ENCODE measurements around the gene CASKIN1.

CASKIN1 gene

GRCh38 chr16:2210386-2211365, 14.3 kb upstream of the CASKIN1 start, which contains the start of gene BRICD5:
Gene BRICD5 (minus strand): TSS chr16:2210863. CDS start chr16:2210833, 30 bp downstream.
- CTCF ChIA-PET: interaction anchor here (0.8 kb wide), 1 partner anchor 206 kb away, joined by 3 read pairs; no protein-coding TSS in a partner anchor
- H3K4me3 ChIP-seq (ENCODE audit: low read depth, low read length): no peak within 1 kb of the TSS
- DNase-seq (ENCODE audit: low read depth, low spot score): no peak
- POLR2A ChIA-PET: interaction anchor here (3.8 kb wide), 1 partner anchor 56 kb away, joined by 17 read pairs; the partner anchor contains the start of gene TRAF7
- no peak for TF ChIP-seq CTCF (IDR thresholded peaks at IDR 0.05; ENCODE audit: insufficient read depth, low read length, missing control alignments)

- no peak overlapping the region for H3K4me3 ChIP-seq (ENCODE audit: low read depth, low read length)
- POLR2A ChIA-PET: interaction anchor here (0.5 to 3.8 kb wide), 2 partner anchors 55 to 335 kb away, joined by 3 to 17 read pairs; partner anchors contain the start of gene TRAF7
- TF ChIP-seq CTCF (IDR thresholded peaks at IDR 0.05; ENCODE audit: insufficient read depth, low read length, missing control alignments): no peak
- no peak for DNase-seq (ENCODE audit: low read depth, low spot score)
- CTCF ChIA-PET: interaction anchor here (0.8 kb wide), 1 partner anchor 206 kb away, joined by 3 read pairs; no protein-coding TSS in a partner anchor
Measured at GRCh38 chr16:2210009-2210332, 13.6 kb upstream of the CASKIN1 start.

GRCh38 chr16:2209258-2210008, 13.0 kb upstream of the CASKIN1 start:
- TF ChIP-seq CTCF (IDR thresholded peaks at IDR 0.05; ENCODE audit: insufficient read depth, low read length, missing control alignments): no peak
- H3K4me3 ChIP-seq (ENCODE audit: low read depth, low read length): no peak overlapping the region
- CTCF ChIA-PET: interaction anchor here (0.8 kb wide), 1 partner anchor 205 kb away, joined by 3 read pairs; no protein-coding TSS in a partner anchor
- DNase-seq (ENCODE audit: low read depth, low spot score): no peak
- POLR2A ChIA-PET: interaction anchor here (0.5 to 3.8 kb wide), 2 partner anchors 54 to 335 kb away, joined by 3 to 17 read pairs; partner anchors contain the start of gene TRAF7

GRCh38 chr16:2208772-2209171, 12.4 kb upstream of the CASKIN1 start:
- DNase-seq (ENCODE audit: low read depth, low spot score): no peak
- no peak overlapping the region for H3K4me3 ChIP-seq (ENCODE audit: low read depth, low read length)
- TF ChIP-seq CTCF (IDR thresholded peaks at IDR 0.05; ENCODE audit: insufficient read depth, low read length, missing control alignments): no peak
- CTCF ChIA-PET: no interaction called here
- POLR2A ChIA-PET: interaction anchor here (3.8 kb wide), 1 partner anchor 54 kb away, joined by 17 read pairs; the partner anchor contains the start of gene TRAF7

GRCh38 chr16:2208308-2208707, 11.9 kb upstream of the CASKIN1 start:
- POLR2A ChIA-PET: interaction anchor here (3.8 kb wide), 1 partner anchor 53 kb away, joined by 17 read pairs; the partner anchor contains the start of gene TRAF7
- CTCF ChIA-PET: no interaction called here
- no peak overlapping the region for H3K4me3 ChIP-seq (ENCODE audit: low read depth, low read length)
- no peak for TF ChIP-seq CTCF (IDR thresholded peaks at IDR 0.05; ENCODE audit: insufficient read depth, low read length, missing control alignments)
- no peak for DNase-seq (ENCODE audit: low read depth, low spot score)
